ENCODE data around the gene TCF7L2.

DNA sequence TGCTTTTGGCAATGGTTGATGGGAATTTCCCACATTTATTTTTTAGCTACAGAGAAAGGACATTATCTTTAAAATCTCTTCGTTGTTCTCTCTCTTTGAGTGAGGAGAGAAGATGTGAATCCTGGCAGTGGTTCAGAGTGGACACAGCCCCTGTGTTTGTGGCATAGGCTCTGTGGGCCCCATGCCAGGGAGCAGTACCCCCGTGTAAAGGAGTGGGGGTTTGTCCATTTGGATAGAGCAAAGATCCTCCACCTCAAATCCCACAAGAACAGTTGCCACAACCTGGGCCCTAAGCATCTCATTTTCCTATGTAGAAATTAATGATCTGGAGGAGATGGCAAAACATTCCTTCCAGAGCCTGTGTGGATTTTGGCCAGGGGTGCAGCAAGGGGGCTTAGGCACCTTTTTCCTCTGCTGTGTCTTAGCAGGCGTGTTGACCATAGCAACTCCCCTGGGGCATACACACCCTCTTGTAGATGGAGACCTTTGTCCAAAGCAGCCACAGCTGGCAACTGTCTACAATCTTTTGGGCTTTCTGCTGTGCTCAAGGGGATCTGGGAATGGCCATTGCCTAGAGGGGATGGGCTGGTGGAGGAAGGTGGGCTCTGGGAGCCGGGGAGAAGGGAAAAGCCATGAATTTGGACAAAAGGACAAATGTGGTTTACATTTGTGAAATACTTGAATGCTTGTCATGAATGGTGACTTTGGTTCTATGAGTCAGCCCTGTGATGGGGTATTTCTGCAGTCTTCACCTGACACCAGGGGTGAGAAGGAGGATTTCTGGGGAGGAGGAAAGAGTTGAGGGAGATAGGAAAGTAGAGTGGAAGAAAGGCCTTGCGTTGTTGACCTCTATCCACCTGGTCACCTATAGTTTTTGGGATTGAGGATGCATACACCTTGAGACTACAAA is 92.0 kb downstream of the TCF7L2 start:
- no peak for TF ChIP-seq KAT8 (IDR thresholded peaks at IDR 0.05; ENCODE audit: low read depth)
- no peak for TF ChIP-seq HDAC2 (IDR thresholded peaks at IDR 0.05)
- TF ChIP-seq, protein P1, sequence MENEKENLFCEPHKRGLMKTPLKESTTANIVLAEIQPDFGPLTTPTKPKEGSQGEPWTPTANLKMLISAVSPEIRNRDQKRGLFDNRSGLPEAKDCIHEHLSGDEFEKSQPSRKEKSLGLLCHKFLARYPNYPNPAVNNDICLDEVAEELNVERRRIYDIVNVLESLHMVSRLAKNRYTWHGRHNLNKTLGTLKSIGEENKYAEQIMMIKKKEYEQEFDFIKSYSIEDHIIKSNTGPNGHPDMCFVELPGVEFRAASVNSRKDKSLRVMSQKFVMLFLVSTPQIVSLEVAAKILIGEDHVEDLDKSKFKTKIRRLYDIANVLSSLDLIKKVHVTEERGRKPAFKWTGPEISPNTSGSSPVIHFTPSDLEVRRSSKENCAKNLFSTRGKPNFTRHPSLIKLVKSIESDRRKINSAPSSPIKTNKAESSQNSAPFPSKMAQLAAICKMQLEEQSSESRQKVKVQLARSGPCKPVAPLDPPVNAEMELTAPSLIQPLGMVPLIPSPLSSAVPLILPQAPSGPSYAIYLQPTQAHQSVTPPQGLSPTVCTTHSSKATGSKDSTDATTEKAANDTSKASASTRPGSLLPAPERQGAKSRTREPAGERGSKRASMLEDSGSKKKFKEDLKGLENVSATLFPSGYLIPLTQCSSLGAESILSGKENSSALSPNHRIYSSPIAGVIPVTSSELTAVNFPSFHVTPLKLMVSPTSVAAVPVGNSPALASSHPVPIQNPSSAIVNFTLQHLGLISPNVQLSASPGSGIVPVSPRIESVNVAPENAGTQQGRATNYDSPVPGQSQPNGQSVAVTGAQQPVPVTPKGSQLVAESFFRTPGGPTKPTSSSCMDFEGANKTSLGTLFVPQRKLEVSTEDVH (IDR thresholded peaks at IDR 0.05; ENCODE audit: low read depth, partially characterized antibody), result no peak
- TF ChIP-seq POLR3A (IDR thresholded peaks at IDR 0.05; ENCODE audit: borderline replicate concordance, extremely low read depth, insufficient read depth, insufficient read length), result no peak
- no peak for TF ChIP-seq EP300 (IDR thresholded peaks at IDR 0.05; ENCODE audit: low read length)
- no peak for TF ChIP-seq MTA3 (IDR thresholded peaks at IDR 0.05; ENCODE audit: borderline replicate concordance)
- TF ChIP-seq ZZZ3 (IDR thresholded peaks at IDR 0.05), result no peak
- TF ChIP-seq, protein P2, sequence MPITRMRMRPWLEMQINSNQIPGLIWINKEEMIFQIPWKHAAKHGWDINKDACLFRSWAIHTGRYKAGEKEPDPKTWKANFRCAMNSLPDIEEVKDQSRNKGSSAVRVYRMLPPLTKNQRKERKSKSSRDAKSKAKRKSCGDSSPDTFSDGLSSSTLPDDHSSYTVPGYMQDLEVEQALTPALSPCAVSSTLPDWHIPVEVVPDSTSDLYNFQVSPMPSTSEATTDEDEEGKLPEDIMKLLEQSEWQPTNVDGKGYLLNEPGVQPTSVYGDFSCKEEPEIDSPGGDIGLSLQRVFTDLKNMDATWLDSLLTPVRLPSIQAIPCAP (CRISPR knock-in tag; IDR thresholded peaks at IDR 0.05; ENCODE audit: borderline replicate concordance), result no peak
